HG03457 (cell line): ENCODE measurements around the gene ALPK1.
A peak's percentile ranks its signal among the peaks of the same experiment; 100 is the strongest.

Experiments
- ATAC-seq: cut with Tn5 transposase; IDR thresholded peaks from one replicate; pipeline ENCODE4 v1.9.1; 2021; ENCODE audit warnings: moderate number of reproducible peaks; ENCODE audit not compliant: unreplicated experiment

Gene ALPK1

DNA sequence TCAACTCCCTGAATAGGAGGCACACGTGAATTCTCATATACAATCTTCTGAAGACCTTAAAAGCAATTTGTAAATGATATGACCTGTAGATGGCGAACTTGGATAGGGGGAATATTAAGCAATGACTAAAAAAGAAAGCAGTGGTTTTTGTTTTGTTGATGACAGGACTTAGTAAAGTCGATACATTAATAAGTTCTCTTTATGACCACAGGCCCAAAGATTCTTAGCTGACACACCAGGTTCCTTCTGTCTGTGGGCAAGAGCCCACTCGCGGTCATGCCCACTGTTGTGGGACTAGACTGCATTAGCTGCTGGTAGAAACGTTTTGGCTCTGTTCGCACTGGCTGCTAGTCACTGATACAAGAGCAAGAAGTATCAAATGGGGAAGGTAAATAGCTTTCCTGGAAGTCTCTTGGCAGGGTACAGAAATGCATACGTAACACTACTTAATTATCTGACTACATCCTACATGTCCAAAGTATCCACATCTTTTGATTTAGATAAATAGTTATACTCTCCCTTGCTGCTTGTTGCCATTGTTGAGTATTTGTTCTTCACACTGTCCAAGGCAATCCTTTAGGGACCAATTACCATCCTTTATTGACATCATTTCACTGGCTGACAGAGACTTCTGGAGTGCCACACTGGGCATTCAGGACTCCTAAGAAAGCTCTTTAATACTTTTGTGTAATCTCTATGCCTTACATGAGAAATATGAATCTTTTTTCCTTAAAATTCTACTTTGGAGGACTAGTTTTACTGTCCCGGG is 31.0 kb downstream of the ALPK1 start:
- ATAC-seq, result peak; percentile 78

DNA sequence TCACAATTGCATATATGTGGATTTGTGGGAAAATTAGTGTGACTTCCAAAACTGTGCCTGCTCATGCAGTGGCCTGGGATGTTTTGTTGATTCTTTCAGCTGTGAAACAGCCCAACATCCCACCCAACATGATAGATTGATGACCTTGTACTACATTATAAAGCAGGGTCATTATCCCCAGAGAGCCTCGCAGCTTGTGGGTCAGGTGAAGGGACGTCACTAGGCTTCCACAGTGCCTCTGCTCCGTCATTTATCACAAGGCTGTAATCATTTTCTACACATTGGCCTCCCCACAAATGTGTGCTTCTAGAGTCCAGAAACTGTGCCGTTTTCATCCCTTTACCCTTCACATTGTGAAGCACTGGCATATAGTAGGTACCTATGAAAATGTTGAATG is 31.6 kb downstream of the ALPK1 start:
- no peak for ATAC-seq

DNA sequence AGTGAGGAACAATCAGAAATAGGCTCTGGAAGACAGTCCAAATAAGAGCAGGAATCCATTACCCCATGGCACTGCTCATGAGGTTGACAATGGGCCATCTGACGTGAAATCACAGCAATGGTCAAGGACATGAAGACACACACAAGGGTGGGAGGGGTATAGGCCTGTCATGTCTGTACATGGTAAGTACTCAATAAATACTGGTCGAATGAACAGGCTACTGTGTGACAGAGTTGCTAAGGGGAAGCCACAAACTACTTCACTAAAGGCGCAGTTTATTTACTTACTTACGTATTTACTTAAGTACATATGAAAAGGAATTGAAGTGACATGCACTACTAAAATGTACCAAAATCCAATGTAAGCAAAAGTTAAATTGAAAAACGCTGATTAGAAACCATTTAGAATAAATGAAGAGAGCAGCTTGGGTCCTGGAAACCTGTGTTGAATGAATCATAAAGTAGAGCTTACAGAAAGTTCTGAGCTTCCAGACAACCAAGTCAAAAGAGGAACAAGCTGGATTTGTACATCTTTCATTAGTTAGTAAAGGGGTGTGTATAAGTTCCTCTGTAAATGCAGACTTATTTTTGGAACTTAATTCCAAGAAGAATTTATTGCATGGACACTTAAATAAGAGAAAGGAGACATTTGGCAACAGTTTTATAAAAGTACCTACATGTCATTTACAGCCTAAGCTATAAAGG is 32.7 kb downstream of the ALPK1 start:
- ATAC-seq, result no peak

DNA sequence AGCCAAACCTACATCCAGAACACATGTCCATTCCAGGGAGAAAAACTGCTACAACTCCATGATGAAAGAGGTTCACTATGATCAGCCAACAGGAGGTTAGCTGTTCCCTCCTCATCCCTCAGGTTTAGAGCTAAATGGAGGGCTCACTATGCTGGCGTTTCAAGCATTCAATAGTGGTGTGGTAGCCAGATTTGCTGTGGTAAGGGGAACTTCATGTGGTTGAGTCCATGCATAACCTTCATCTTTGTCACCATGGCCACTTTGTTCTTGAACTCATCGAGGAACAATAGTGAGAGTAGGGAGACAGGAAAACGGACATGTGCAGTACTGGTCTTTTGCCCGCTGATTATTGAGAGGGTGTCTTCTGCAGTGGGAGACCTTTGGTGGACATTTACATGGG is 33.8 kb downstream of the ALPK1 start:
- no peak for ATAC-seq

DNA sequence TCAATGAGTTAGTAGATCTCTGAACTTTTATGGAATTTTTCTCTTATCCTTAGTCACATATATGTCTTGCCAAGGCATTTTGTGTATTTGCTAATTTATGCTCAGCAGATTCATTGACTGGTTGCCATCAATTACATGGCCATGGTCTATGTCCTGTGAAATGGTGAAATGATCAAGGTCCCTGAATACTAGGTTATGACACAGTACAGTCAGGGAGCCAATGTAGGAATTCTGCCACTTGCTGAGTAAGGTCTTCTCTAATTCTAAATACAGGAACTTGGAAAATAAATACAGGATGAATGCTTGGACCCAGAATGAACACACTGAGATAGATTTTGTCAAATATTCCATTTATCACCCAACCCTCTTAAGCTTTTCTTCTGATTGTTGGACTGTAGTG is 35.2 kb downstream of the ALPK1 start:
- ATAC-seq, result no peak

DNA sequence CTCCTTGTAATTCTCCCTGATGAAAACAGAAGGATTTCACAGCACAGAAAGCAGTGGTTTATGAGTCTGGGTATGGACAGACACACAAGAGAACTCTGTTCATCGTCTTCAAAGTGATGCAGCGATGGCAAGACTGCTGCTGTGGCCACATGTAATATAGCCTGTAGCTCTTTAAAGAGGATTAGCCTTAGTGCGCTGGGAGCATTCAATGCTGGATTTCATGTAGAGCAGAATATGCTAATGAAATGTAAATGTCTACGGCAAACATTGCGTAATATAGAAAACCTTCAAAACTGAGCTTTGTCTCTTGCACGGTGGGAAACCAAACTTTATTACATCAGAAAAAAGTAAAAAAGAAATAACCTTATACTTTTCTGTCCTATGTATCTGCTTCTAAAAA is 42.9 kb downstream of the ALPK1 start:
- ATAC-seq, result no peak

DNA sequence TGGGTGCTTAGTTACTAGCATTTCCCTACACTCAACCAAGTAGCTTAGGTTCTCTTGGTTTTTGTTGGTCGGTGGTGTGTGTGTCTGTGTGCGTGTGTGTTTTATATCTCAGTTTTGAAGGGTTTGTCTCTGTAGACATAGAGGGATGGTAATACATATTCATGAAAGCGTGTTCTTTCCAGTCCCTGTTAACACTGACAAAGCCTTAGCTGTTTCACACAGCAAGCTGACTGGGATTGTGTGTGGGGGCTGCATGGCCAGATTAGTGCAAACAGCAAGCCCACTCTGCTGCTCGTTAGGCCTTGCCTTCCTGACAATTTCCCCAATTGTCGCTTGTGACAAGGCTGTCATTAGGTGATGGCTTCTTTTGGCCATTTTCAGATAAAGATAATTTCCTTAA is 43.9 kb downstream of the ALPK1 start:
- no peak for ATAC-seq

DNA sequence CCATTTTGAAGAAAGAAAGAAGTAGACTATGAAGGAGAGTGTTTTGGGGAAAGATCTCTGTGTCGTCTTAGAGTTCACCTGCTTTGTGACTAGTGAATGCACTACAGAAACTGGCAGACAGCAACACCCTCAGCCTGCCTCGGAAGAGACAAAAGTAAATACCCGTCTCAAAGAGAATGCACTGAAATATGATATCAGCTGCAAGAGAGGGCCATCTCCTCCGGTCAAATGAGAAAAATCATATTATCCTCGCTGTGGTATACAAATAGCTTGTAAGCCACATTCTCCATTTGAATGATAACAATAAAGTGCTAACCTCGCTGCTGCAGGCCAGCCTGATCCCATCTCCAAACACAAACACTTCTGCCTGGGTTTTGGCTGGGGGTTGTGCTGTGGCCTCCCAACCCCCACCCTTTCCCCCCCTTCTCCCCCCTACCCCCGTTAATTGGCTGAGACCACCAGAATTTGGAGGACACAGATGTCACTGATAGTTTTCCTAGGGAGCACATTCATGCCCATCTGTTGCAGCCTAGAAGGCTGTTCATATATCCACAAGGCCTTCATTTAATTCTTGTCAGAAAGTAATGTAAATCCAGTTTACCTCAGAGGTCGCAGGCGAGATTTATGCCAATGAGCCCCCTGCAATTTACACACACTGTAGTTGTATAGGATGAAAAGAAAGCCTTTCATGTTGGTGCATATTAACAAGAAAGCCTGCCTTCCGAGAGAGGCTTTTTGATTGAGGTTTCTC is 46.3 kb downstream of the ALPK1 start:
- ATAC-seq, result no peak

DNA sequence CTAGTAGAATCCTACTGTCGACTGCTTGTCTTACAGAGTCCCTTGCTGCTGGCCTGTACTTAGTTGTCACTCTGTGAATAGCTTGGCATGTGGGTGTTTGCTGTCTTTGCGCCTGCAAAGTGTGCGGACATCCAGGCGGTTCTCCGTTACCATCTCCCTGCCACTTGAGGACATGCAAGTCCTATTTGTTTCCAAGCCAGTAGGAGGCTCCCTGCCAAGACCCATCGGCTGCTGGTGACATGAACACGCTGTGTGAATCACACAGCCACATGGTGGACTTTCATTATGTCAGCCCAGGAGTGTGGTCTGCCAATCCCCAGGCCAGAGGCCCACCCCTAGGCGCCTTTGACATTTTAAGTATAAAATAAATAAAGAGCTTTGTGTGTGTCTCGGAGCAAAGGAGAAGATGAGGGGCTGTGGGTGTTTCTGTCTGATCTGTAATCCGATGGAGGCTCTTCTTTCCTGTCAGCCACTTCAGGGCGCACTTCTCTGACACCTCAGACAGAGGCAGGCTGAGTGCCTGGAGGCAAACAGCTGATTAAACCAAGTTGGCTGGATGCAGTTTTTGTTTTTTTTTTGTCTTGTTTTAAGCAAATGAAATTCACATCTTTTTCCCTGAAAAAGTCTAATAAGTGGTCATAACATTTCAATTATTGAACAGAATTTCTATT is 51.5 kb downstream of the ALPK1 start:
- no peak for ATAC-seq

DNA sequence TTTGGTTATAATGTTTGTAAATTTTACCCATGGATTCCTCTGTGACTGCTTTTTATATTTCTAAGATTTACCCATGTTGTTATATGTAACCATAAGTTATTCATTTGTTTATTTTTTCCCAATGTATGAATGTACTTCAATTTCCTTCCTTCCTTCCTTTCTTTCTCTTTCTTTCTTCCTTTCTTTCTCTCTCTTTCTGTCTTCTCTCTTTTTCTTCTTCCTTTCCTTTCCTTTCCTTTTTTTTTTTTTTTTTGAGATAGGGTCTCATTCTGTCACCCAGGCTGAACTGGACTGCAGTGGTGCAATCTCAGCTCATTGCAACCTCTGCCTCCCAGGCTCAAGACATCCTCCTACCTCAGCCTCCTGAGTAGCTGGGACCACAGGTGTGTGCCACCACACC is 55.6 kb downstream of the ALPK1 start:
- no peak for ATAC-seq

DNA sequence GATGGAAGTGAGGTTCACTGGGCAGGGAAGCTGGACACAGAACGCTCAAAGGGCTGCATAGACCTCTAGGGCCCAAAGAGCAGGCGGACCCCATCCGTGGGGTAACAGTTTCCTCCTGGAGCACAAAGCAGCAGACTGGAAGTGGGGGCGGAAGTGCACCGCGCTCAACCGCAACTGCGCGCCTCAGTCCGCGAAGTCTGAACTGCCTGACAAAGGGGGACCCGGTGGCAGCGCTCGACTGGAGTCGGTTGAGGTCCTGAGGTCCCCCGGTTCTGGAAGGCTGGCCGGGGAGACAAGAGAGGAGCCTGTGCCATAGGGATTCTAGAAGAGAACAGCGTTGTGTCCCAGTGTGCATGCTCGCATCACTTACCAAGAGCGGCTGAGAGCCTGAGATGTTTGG is 58.5 kb downstream of the ALPK1 start:
- no peak for ATAC-seq

DNA sequence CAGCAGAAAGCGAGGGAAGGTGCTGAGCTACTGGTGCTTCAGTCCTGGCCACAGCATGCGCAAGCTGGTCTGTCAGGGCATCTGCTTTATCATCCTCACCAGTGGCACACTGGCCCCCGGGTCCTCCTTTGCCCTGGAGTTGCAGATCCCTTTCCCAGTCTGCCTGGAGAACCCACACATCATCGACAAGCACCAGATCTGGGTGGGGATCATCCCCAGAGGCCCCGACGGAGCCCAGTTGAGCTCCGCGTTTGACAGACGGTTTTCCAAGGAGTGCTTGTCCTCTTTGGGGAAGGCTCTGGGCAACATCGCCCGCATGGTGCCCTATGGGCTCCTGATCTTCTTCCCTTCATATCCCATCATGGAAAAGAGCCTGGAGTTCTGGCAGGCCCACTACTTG is 60.3 kb downstream of the ALPK1 start:
- no peak for ATAC-seq

DNA sequence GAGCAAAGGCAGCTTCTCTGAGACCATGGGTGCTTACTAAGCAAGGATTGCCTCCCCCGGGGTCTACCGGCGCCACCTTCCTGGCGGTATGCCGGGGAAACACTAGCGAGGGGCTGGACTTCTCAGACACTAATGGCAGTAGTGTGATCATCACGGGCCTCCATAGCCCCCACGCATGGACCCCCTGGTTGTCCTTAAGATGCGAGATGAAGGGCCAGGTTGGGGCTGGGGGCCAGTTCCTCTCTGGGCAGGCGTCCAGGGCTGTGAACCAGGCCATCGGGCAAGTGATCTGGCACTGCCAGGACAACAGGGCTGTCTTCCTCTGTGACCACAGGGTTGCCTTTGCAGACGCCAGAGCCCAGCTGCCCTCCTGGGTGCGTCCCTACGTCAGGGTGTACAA is 60.7 kb downstream of the ALPK1 start:
- no peak for ATAC-seq

DNA sequence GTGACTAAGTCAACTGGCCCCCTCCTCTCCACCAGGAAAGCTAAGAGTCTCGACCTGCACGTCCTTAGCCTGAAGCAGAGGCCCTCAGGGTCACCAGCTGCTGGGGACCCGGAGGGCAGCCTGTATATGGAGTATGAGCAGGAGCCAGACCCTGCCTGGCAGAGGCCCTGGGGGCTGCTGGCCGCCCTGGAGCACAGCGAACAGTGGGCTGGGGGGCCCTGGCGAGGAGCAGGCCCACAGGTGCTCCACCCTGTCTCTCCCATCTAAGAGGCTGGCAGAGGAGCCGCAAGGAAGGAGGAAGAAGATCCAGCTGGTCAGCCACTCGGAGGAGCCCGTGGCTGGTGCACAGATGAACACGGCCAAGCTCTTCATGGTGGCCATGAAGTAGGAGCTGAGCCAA is 61.2 kb downstream of the ALPK1 start:
- ATAC-seq, result no peak

DNA sequence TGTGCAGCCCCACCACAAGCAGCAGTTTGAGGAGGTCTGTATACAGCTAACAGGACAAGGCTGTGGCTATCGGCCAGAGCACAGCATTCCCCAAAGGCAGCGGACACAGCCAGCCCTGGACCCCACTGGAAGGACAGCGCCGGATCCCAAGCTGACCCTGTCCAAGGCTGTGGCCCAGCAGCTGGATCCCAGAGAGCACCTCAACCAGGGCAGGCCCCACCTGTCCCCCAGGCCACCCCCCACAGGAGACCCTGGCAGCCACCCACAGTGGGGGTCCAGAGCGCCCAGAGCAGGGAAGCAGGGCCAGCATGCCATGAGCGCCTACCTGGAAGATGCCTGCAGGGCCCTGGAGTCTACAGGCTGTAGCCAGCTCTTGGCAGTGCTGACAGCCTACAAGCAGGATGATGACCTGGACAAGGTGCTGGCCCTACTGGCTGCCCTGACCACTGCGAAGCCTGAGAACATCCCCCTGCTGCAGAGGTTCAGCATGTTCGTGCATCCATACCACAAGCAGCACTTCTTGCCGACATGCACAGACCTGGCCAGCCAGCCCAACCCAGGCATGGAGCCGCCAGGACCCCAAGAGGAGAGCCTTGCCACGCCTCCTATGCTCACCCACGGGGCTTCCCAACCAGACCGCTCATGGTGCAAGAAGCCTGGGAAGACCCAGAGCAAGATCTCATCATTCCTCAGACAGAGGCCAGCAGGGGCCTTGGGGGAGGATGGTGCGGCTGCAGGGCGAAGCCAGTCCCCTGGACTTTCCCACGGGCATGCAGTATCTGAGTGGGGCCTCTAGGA is 62.0 kb downstream of the ALPK1 start:
- ATAC-seq, result no peak

DNA sequence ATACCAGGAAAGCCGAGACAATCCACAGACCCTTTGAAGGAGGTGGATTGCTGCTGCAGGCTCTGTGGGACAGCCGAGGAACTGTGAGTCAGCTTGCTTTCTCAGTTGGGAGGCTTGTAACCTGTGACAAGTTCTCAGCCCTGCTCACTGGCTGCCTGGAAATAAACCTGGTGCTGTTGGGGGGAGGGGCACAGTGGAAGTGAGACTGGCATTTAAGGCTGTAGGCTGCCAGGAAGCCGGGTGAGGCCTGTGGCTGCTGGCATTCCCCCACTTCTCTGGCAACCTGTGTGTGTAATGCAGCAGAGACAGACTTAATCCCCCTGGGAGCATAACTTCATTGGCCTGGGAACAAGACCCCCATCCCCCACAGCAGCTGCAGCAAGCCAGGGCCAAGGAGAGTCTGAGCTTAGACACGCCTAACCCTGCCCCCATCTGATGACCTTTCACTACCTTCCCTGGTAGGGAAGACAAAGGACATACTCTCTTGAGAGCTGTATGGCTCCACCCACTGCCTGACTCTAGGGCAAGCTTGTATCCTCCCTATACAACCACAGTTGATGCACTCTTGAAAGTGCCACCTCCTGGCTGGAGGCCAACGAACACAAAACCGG is 64.1 kb downstream of the ALPK1 start:
- peak; percentile 93 for ATAC-seq

DNA sequence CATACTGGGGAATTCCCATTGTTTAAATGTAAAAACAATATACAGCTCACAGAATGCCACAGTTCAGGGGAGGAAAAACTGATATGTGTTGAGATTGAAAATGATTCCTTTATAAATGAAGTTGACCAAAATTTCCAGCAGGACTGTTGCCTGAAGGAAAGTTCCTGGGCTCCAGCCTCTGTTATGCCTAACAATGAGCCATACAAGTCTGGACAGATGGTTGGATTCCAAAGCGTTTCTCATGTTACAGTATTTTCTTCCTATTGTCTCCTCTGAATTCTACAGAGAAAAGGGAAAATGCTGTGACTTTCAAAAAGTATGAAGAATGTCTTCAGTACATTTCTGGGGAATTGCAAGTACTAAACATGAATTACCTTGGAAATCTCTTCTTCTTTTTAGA is 73.3 kb downstream of the ALPK1 start:
- no peak for ATAC-seq

DNA sequence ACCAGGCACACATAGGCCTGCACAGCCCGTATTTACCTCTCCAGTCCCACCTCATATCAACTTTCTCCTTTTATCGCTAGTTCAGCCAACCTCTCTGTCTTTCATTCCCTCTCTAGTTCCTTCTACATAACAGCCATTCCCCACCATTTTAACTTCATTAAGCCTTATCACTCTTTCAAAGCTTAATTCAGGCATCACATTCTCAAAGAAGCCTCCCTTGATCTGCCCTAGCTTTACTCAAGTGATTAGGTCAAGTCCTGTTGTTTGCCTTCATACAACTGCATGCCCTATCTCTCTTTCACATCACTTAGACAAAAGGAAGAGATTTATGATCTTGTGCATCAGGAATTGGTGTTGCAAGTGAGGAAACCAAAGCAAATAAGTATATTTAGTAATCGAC is 74.2 kb downstream of the ALPK1 start:
- no peak for ATAC-seq

DNA sequence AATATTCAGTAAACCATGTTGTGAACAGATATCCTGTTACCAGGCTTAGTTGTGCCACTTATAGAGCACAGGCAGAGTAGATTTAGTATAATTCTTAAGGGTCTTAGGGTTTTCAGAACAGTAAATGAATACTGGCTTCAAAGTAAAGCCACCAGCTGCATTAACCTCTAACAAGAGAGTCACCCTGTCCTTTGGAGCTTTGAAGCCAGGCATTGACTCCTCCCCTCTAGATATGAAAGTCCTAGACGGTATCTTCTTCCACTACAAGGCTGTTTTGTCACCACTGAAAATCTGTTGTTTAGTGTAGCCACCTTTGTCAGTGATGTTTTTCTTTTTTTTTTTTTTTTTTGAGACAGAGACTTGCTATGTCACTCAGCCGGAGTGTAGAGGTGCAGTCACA is 77.7 kb downstream of the ALPK1 start:
- no peak for ATAC-seq

DNA sequence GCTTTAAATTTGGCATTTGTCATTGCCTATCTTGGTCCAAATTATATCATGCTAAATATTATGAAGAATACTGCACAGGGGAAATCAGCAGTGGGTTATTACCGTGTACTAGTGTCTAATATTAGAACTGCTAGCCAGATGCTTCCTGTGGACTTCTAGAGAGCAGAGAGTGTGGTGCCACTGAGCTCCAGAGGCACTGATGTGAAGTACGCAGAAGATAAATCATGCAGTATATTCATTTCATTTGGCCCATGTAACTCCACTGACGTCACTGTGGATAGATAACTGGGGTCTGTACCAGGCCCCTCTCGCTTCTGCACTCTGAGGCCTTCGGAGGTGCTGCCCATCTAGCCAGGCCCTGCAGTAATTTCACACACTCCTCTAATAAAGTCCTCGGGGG is 80.0 kb downstream of the ALPK1 start:
- no peak for ATAC-seq
